Erythroblast (primary cell): ENCODE results near the gene MYH9.

Source experiments
- GATA1 ChIP-seq: IDR thresholded peaks from 2 replicates; pipeline ENCODE4 v1.6.1; 2011; ENCODE audit warnings: low read depth, mild to moderate bottlenecking, control low read depth, low read length, moderate library complexity
- POLR2A ChIP-seq: IDR thresholded peaks from 2 replicates; pipeline ENCODE4 v1.6.1; 2011; ENCODE audit warnings: mild to moderate bottlenecking, low read length

DNA sequence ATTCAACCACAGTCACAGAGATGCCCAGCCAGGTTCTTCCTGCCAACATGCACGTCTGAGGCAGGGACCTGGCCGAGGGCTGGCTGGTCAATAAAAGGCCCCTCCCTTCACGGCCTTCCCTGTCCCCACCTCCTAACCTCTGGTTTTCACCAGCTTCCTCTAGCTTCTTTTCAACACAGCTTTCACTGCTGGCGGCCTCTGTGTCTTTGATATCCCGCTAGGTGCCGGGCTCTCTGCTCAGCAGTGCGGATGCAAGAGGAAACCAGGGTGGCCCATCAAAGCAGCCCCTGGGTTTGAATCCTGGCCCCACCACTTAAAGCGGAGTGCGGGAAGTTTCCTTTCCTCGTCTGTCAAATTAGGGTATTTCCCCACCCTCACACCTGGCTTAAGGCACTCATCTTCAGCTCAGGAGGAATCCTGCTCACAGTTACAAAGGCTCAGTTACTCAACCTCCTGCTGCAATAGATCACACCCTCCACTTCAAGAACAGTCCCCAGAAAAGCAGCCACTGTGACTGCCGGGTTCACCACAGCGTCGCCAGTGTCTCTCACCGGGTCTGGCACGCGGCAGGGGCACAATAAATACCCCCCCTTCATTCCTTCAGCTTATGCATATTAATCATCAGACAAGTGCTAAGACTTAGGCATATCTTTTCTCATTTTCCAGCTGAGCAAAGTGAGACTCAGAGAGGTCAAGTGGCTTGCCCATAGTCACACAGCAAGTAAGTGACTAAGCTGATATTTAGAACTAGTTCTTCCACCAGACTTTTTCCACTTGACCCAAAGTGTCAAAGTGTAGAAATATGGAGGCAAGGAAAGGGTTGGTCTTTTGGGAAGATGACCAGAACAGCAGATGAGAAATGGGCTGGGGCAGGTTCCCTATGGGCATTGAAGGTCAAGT is 48.0 kb upstream of the MYH9 start:
- TF ChIP-seq POLR2A, result no peak
- no peak for TF ChIP-seq GATA1
